DOHH2 (cell line): ENCODE measurements around the gene ATP5F1D.

Experiments used
- H3F3A ChIP-seq: fragments of 200-600 bp; sonication (generic), shearing (Covaris generic); 2 replicates; pipeline ENCODE4 v1.6.0; 2016; ENCODE audit warnings: antibody characterized with exemption, mild to moderate bottlenecking; ENCODE audit not compliant: control insufficient read depth, insufficient read depth
- H3K27ac ChIP-seq: fragments of 200-600 bp; sonication (generic); 2 replicates; pipeline ENCODE4 v1.5.1; 2014; ENCODE audit warnings: low read depth, mild to moderate bottlenecking, low read length, moderate library complexity
- H3K27me3 ChIP-seq: fragments of 200-600 bp; sonication (generic); 2 replicates; pipeline ENCODE4 v1.6.1; 2014; ENCODE audit warnings: mild to moderate bottlenecking, low read length, mixed read lengths; ENCODE audit not compliant: control insufficient read depth
- H3K36me3 ChIP-seq: fragments of 200-600 bp; sonication (generic); 2 replicates; pipeline ENCODE4 v1.6.1; 2014; ENCODE audit warnings: mild to moderate bottlenecking, low read length, moderate library complexity, mixed read lengths; ENCODE audit not compliant: control insufficient read depth
- H3K4me1 ChIP-seq: fragments of 200-600 bp; sonication (generic); 2 replicates; pipeline ENCODE4 v1.6.1; 2014; ENCODE audit warnings: mild to moderate bottlenecking, low read length, mixed read lengths; ENCODE audit not compliant: control insufficient read depth
- H3K4me2 ChIP-seq: fragments of 200-600 bp; sonication (generic); 2 replicates; pipeline ENCODE4 v1.6.0; 2014; ENCODE audit warnings: mild to moderate bottlenecking, low read length, moderate library complexity
- H3K4me3 ChIP-seq: fragments of 200-600 bp; sonication (generic); 2 replicates; pipeline ENCODE4 v1.5.1; 2014; ENCODE audit warnings: mild to moderate bottlenecking, low read length, mixed read lengths
- H3K79me2 ChIP-seq: fragments of 200-600 bp; sonication (generic); 2 replicates; pipeline ENCODE4 v1.6.1; 2014; ENCODE audit warnings: mild to moderate bottlenecking, low read length, mixed read lengths; ENCODE audit not compliant: control insufficient read depth
- H3K9me2 ChIP-seq: fragments of 200-600 bp; sonication (generic); replicated peaks from 2 replicates; pipeline ENCODE4 v1.6.1; 2014; ENCODE audit warnings: mild to moderate bottlenecking, low read length, mixed read lengths; ENCODE audit not compliant: control insufficient read depth
- H3K9me3 ChIP-seq: fragments of 200-600 bp; sonication (generic); 2 replicates; pipeline ENCODE4 v1.6.1; 2014; ENCODE audit warnings: antibody characterized with exemption, low read length, mixed read lengths; ENCODE audit not compliant: control insufficient read depth, insufficient read depth
- H4K20me1 ChIP-seq: fragments of 200-600 bp; sonication (generic); 2 replicates; pipeline ENCODE4 v1.6.0; 2014; ENCODE audit warnings: low read depth, mild to moderate bottlenecking, antibody characterized with exemption, low read length, moderate library complexity; ENCODE audit not compliant: control insufficient read depth, insufficient read depth
- CTCF ChIP-seq: fragments of 200-600 bp; sonication (generic); IDR thresholded peaks from one replicate; pipeline ENCODE4 v1.5.1; 2014; ENCODE audit warnings: antibody characterized with exemption, mild to moderate bottlenecking, low read depth, low read length; ENCODE audit not compliant: poor library complexity, severe bottlenecking
- EZH2phosphoT487 ChIP-seq: fragments of 200-600 bp; sonication (generic); IDR thresholded peaks from 2 replicates; pipeline ENCODE4 v1.6.1; 2017; ENCODE audit warnings: borderline replicate concordance, mild to moderate bottlenecking, antibody characterized with exemption, low read length, moderate library complexity, mixed read lengths

Gene ATP5F1D

GRCh38 chr19:1270854-1271527 is 29.4 kb downstream of the ATP5F1D start:
- TF ChIP-seq EZH2phosphoT487 (no peak), CTCF (no peak)
- Histone ChIP-seq H3K36me3 (peaks cover 58% of the 10 kb centered on the region), H3K27ac (peak overlapping the region; percentile 77; the same call in 1 of the 2 replicates), H4K20me1 (peaks cover 19% of the 10 kb centered on the region), H3K4me3 (peak overlapping the region; percentile 97), H3K4me2 (peak overlapping the region; percentile 99), H3K27me3 (no peaks in the 10 kb centered on the region; the same call in 1 of the 2 replicates), H3K79me2 (peaks cover 62% of the 10 kb centered on the region), H3K9me2 (no peaks in the 10 kb centered on the region), H3F3A (peaks cover 53% of the 10 kb centered on the region), H3K9me3 (no peaks in the 10 kb centered on the region), H3K4me1 (peaks cover 76% of the 10 kb centered on the region)

GRCh38 chr19:1271528-1272422 is 30.2 kb downstream of the ATP5F1D start:
- H3K27ac ChIP-seq, result no peak overlapping the region
- H3K4me3 ChIP-seq, result no peak overlapping the region
- peaks cover 19% of the 10 kb centered on the region for H4K20me1 ChIP-seq
- TF ChIP-seq EZH2phosphoT487 (no peak), CTCF (no peak)
- H3K9me2 ChIP-seq, result no peaks in the 10 kb centered on the region
- H3F3A ChIP-seq, result peaks cover 52% of the 10 kb centered on the region
- H3K4me1 ChIP-seq, result peaks cover 76% of the 10 kb centered on the region
- H3K9me3 ChIP-seq, result no peaks in the 10 kb centered on the region
- peak overlapping the region; percentile 99 for H3K4me2 ChIP-seq
- H3K27me3 ChIP-seq, result no peaks in the 10 kb centered on the region; the same call in 1 of the 2 replicates
- peaks cover 66% of the 10 kb centered on the region for H3K36me3 ChIP-seq
- peaks cover 70% of the 10 kb centered on the region for H3K79me2 ChIP-seq

- Histone ChIP-seq H3K9me2 (no peaks in the 10 kb centered on the region), H3K4me3 (no peak overlapping the region), H3K27ac (no peak overlapping the region), H3K9me3 (no peaks in the 10 kb centered on the region), H3K36me3 (peaks cover 74% of the 10 kb centered on the region), H3K27me3 (no peaks in the 10 kb centered on the region; the same call in 1 of the 2 replicates), H3F3A (peaks cover 52% of the 10 kb centered on the region), H4K20me1 (peaks cover 19% of the 10 kb centered on the region), H3K4me2 (peak overlapping the region; percentile 96; the same call in 1 of the 2 replicates), H3K79me2 (peaks cover 75% of the 10 kb centered on the region), H3K4me1 (peaks cover 70% of the 10 kb centered on the region)
- TF ChIP-seq CTCF (no peak), EZH2phosphoT487 (no peak)
Observed at GRCh38 chr19:1272423-1273262, 31.1 kb downstream of the ATP5F1D start.
